Muscle layer of duodenum (tissue), 2 donors: ENCODE measurements around the gene TTC31.
"Not testable (repeated sequence)": the region's sequence is repeated elsewhere in the genome, so short reads cannot be mapped to it uniquely, and the experiment has no call there.

Experiments used
- H3K27ac ChIP-seq: one replicate; pipeline ENCODE4 v1.7.0; 2013; ENCODE audit warnings: mild to moderate bottlenecking, low read length
- H3K27me3 ChIP-seq: one replicate; pipeline ENCODE4 v1.7.0; 2013; ENCODE audit warnings: low read depth, mild to moderate bottlenecking, control low read depth, low read length
- H3K36me3 ChIP-seq, 2 donors: one replicate each; pipeline ENCODE4 v1.7.0; 2013; ENCODE audit warnings: low read length in 2 of 2, control low read depth in 1 of 2, mild to moderate bottlenecking in 1 of 2; ENCODE audit not compliant: insufficient read depth in 2 of 2, control insufficient read depth in 1 of 2
- H3K4me1 ChIP-seq, 2 donors: one replicate each; pipeline ENCODE4 v1.7.0; 2013; ENCODE audit warnings: low read length in 2 of 2, mild to moderate bottlenecking in 2 of 2, control low read depth in 1 of 2, moderate library complexity in 1 of 2; ENCODE audit not compliant: insufficient read depth in 2 of 2, control insufficient read depth in 1 of 2
- H3K4me3 ChIP-seq, 2 donors: one replicate each; pipeline ENCODE4 v1.7.0; 2013; ENCODE audit warnings: low read length in 2 of 2, low read depth in 1 of 2, mild to moderate bottlenecking in 1 of 2
- H3K9me3 ChIP-seq, 2 donors: one replicate each; pipeline ENCODE4 v1.7.0; 2013; ENCODE audit warnings: low read length in 2 of 2, control low read depth in 1 of 2, mild to moderate bottlenecking in 1 of 2; ENCODE audit not compliant: control insufficient read depth in 1 of 2
- donor health status: healthy.

TTC31 gene

DNA sequence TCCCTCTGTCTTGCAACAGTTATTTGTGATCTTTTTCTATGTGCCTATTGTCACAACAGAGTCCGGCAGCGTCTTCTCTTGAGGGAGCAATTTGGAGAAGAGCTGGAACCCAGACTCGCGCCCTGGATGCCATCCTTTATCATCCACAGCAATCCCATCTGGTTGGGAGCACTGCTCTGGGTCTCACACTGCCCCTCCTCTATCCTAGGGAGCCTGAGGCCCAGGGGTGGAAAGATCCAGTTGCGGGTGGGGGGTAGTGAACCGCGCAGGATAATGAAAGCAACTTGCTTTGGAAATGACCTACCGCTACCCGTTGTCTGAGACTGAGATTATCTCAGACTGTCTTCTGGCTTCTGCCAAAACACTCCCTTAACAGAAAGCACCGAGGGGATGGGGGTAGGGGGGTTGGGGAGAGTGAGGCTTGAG is 23.9 kb upstream of the TTC31 start:
- Histone ChIP-seq H3K36me3 (peaks cover 8 to 19% of the 10 kb centered on the region in 2 donors), H3K4me1 (peaks cover 21 to 35% of the 10 kb centered on the region in 2 donors), H3K4me3 (peak overlapping the region; percentile 88 to 98), H3K27ac (peak overlapping the region; percentile 87), H3K9me3 (no peaks in the 10 kb centered on the region), H3K27me3 (no peaks in the 10 kb centered on the region)

DNA sequence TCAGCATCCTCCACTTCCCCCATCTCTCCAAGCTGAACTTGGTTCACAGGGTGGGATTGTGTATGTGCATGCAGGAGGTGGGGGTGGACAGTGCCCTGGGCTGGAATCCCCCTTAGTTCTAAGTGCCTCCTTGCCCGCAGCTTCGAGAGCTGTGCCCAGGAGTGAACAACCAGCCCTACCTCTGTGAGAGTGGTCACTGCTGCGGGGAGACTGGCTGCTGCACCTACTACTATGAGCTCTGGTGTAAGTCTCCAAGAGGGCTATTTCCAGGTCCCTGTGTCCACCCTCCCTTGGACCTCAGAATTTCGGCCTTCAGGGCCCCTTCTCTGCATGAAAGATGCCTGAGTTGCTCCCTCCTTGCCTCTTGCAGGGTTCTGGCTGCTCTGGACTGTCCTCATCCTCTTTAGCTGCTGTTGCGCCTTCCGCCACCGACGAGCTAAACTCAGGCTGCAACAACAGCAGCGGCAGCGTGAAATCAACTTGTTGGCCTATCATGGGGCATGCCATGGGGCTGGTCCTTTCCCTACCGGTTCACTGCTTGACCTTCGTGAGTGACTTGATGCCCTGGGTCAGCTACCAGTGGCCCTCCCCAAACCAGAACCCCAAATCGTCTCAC is 23.3 kb upstream of the TTC31 start:
- Histone ChIP-seq H3K4me1 (peaks cover 18 to 41% of the 10 kb centered on the region in 2 donors), H3K36me3 (peaks cover 8 to 19% of the 10 kb centered on the region in 2 donors)
- H3K4me3 ChIP-seq, H3K27me3 ChIP-seq, H3K9me3 ChIP-seq, H3K27ac ChIP-seq: not testable (repeated sequence)

DNA sequence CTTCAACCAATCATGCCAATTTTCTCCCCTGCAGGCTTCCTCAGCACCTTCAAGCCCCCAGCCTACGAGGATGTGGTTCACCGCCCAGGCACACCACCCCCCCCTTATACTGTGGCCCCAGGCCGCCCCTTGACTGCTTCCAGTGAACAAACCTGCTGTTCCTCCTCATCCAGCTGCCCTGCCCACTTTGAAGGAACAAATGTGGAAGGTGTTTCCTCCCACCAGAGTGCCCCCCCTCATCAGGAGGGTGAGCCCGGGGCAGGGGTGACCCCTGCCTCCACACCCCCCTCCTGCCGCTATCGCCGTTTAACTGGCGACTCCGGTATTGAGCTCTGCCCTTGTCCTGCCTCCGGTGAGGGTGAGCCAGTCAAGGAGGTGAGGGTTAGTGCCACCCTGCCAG is 22.7 kb upstream of the TTC31 start:
- H3K4me3 ChIP-seq, H3K9me3 ChIP-seq, H3K27me3 ChIP-seq, H3K27ac ChIP-seq: not testable (repeated sequence)
- peaks cover 17 to 41% of the 10 kb centered on the region in 2 donors for H3K4me1 ChIP-seq
- H3K36me3 ChIP-seq = peaks cover 8 to 19% of the 10 kb centered on the region in 2 donors

DNA sequence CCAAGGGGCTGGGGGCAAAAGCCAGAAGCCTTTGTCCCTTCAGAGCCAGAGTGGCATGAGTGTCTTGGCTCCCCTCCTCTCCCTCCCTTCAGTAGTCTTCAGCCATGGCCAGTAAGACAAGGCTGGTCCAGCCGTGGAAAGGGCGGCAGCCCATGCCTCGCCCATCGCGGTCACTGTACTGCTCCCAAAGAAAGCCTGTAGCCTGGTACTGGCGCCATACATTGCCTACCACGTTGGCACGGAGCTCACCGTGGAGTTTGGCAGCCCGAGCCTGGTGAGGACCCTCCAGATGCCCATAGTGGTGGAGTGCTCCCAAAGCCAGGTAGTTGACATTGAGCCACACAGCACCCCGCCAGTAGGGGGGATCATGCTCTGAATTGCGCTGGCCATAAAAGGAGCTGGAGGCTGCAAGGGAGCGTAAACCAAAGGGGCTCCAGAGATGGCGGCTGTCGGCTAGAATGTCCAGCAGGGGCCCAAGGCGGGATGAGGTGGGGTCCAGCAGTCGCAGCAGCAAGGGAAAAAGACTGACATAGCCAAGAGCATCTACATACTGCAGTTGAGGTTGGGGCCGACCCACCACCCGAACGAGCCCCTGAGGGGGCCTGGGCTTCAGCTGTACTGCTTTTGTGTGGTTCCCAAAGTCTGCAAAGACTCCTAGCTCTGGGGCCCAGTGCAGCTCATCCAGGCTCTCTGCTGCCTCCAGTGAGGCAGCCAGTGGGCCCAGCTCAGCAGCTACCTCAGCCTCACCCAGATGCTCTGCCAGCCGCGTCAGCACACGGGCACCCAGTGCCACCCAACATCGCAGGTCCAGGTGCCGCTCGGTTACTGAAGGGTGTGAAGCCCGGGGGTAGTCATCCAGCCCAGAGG is 21.5 kb upstream of the TTC31 start:
- Histone ChIP-seq H3K36me3 (peaks cover 8 to 19% of the 10 kb centered on the region in 2 donors), H3K27ac (no peak overlapping the region), H3K4me3 (no peak overlapping the region), H3K27me3 (no peaks in the 10 kb centered on the region), H3K9me3 (no peaks in the 10 kb centered on the region), H3K4me1 (peaks cover 11 to 34% of the 10 kb centered on the region in 2 donors)

DNA sequence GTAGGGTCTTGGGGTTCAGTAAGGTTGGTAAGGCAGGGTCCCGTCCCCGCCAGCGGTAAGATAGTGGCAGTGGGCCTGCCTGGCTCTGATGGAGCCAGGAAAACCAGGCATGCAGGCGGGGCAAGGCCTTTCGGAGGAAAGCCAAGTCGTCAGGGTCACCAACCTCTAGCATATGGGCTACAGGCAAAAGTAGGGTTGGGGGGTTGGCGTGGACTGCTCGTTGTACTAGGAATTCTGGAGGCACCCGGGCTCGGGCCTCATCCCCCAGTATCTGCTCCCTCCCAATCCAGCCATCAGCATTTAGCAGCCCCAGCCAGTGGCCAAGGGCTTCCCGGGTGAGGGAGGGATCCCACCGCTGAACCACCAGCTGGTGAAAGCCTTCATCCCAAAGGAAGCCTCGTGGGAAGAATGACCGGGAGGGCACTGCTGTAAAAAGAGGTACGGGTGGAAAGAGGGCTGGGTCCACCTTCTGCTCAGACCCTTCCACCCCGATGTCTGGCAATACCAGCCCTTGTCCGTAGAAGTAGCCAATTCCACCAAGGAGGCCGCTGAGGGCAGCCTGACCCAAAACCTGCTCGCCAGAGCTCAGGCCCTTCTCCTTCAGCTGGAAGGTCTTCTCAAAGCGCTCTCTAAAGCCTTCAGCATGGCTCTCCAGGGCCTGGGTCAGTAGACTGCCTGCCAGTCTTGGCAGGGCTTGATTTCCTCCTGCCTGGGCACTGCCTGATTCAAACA is 20.7 kb upstream of the TTC31 start:
- Histone ChIP-seq H3K27ac (no peak overlapping the region), H3K4me3 (no peak overlapping the region), H3K9me3 (no peaks in the 10 kb centered on the region), H3K36me3 (peaks cover 8 to 19% of the 10 kb centered on the region in 2 donors), H3K27me3 (no peaks in the 10 kb centered on the region), H3K4me1 (peaks cover 7 to 26% of the 10 kb centered on the region in 2 donors)

DNA sequence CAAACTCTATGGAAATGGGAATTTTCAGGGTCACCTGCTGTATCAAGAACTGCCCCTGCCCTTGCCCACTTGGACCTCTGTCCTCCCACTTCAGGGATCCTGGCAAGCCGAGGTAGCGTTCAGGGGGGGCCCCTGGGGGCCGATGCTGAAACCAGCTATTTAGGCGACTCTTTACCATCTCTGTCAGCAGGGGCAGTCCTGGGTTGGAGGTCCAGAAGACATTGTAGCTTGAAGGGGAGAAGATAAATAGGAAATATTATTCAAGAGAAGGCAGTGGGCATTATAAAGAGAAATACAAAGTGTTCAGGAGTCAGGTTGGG is 20.1 kb upstream of the TTC31 start:
- Histone ChIP-seq H3K4me1 (peaks cover 7 to 26% of the 10 kb centered on the region in 2 donors), H3K36me3 (peaks cover 8 to 19% of the 10 kb centered on the region in 2 donors), H3K9me3 (no peaks in the 10 kb centered on the region), H3K27me3 (no peaks in the 10 kb centered on the region), H3K4me3 (no peak overlapping the region), H3K27ac (peak overlapping the region; percentile 21)

DNA sequence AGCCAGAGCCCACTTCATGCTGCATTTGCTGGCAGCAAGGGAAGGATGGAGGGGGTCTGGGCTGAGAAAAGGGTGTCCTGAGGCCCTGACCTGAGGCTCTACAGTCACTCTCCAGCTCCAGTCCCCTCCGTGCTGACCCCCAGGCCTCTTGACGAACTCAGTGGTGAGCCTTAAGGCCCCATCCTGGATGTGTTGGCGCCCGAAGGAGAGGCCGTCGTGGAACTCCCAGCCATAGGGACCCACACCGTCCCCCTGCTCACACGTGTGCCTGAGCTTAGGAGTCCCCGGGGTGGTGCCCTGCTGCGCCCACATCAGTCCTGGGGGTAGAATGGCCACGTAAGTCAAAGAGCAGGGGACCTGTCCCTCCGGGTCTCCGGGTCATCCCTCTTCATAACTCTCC is 18.5 kb upstream of the TTC31 start:
- peaks cover 8 to 19% of the 10 kb centered on the region in 2 donors for H3K36me3 ChIP-seq
- H3K4me1 ChIP-seq = peaks cover 1 to 18% of the 10 kb centered on the region in 2 donors
- no peaks in the 10 kb centered on the region for H3K9me3 ChIP-seq
- H3K4me3 ChIP-seq = peak overlapping the region; percentile 70 to 93
- H3K27ac ChIP-seq = peak overlapping the region; percentile 82
- no peaks in the 10 kb centered on the region for H3K27me3 ChIP-seq

DNA sequence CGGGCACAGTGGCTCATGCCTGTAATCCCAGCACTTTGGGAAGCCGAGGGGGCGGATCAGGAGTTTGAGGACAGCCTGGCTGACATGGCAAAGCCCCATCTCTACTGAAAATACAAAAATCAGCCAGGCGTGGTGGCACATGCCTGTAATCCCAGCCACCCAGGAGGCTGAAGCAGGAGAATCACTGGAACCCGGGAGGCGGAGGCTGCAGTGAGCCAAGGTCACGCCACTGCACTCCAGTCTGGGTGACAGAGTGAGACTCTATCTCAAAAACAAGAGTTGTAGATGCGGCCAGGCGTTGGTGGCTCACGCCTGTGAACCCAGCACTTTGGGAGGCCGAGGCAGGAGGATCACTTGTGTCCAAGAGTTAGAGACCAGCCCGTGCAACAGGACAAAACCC is 12.1 kb upstream of the TTC31 start:
- not testable (repeated sequence) for H3K4me3 ChIP-seq, H3K27me3 ChIP-seq, H3K9me3 ChIP-seq, H3K27ac ChIP-seq
- H3K36me3 ChIP-seq = peaks cover 14 to 20% of the 10 kb centered on the region in 2 donors
- H3K4me1 ChIP-seq = peaks cover 8 to 22% of the 10 kb centered on the region in 2 donors

DNA sequence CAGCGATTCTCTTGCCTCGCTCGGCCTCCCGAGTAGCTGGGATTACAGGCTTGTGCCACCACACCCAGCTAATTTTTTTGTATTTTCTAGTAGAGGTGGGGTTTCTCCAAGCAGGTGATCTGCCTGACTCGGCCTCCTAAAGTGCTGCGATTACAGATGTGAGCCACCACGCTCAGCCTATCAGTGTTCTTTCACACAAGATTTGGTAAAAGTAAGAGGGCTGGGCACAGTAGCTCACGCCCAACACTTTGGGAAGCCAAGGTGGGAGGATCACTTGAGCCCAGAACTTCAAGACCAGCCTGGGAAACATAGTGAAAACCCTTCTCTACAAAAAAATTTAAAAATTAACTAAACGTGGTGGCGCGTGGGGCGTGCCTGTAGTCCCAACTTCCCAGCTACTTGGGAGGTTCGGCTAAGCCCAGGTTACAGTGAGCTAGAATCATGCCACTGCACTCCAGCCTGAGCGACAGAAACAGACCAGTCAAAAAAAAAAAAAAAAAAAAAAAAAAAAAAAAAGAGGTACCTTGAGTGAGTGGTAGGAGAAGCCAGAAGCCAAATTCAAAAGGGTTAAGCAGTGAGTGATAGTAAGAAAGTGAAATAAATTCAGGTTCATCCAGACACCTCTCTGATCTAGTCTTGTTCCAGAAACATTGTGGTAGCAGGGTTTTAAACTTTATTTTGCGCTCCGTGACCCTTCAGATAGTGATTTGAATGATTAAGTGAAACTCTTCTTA is 11.4 kb upstream of the TTC31 start:
- H3K36me3 ChIP-seq = peaks cover 14 to 21% of the 10 kb centered on the region in 2 donors
- H3K9me3 ChIP-seq = no peaks in the 10 kb centered on the region
- peak overlapping the region; percentile 94 for H3K27ac ChIP-seq
- no peaks in the 10 kb centered on the region for H3K27me3 ChIP-seq
- H3K4me1 ChIP-seq = peaks cover 8 to 17% of the 10 kb centered on the region in 2 donors
- peak overlapping the region; percentile 85 to 94 for H3K4me3 ChIP-seq

DNA sequence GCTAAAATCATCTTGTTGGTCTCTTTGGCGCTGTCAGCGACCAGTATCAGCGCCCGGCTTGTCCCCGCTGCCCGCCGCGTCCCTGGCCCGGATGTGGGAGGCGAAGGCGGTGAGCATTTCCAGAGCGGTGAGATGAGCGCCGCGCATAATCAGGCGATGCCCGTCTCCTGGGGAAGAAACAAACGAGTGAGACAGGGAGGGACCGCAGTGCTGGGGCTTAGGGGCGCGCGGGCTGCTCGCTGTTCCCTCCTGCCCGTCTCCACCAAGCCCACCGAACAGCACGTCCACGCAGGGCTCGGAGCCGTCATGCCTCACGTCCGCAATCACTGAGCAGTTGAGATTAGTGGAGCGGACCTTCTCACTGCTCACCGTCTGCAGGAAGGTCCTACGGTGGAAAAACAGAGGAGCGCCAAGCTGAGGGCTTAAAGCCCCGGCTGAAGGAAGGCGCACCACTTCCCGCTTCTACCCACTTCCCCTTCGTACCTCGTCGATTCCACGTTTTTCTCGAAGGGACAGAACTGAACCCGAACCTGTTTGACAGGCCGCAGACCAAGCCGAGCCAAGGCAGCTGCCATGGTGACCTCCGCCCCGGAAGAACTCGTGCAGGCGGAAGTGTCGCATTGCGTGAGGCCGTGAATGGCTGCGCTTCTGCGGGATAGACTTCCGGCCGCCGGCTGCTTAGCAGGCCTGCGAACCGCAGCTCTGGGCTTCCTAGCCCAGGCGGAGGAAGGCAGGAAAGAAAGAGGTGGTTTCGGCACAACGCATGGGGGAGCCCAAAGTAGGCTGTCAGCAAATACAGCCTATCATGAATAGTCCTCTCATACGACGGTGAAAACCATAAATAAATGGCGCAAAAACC is 10.6 kb upstream of the TTC31 start, which contains the start of gene MRPL53:
TSS of gene MRPL53 (minus strand) at position 595 of the 859 bp plus-strand sequence. CDS start at position 575, 20 bp downstream.
- H3K9me3 ChIP-seq = no peaks in the 10 kb centered on the region
- peaks cover 15 to 21% of the 10 kb centered on the region in 2 donors for H3K36me3 ChIP-seq
- H3K4me1 ChIP-seq = peaks cover 8 to 17% of the 10 kb centered on the region in 2 donors
- H3K4me3 ChIP-seq = peak within 1 kb of the TSS; percentile 85 to 94
- H3K27ac ChIP-seq = peak within 1 kb of the TSS; percentile 94
- no peaks in the 10 kb centered on the region for H3K27me3 ChIP-seq
